Mesendoderm (in vitro differentiated cells): ENCODE results near the gene SLC35F4.
"Not testable (repeated sequence)": the region's sequence is repeated elsewhere in the genome, so short reads cannot be mapped to it uniquely, and the experiment has no call there.

Source experiments
- DNase-seq: peaks from one replicate; pipeline ENCODE4 v3.0.0; 2013
- H2AK5ac ChIP-seq: 2 replicates; pipeline ENCODE4 v1.6.1; 2013; ENCODE audit warnings: low read length, inconsistent platforms
- H2BK120ac ChIP-seq: 2 replicates; pipeline ENCODE4 v1.6.1; 2013; ENCODE audit warnings: low read depth, mild to moderate bottlenecking, low read length, moderate library complexity, mixed read lengths
- H2BK15ac ChIP-seq: replicated peaks from 2 replicates; pipeline ENCODE4 v1.6.1; 2013; ENCODE audit warnings: low read depth, mild to moderate bottlenecking, moderate library complexity
- H2BK5ac ChIP-seq: 2 replicates; pipeline ENCODE4 v1.6.1; 2013; ENCODE audit warnings: low read length, inconsistent platforms
- H3K18ac ChIP-seq: 2 replicates; pipeline ENCODE4 v1.6.1; 2013; ENCODE audit warnings: mild to moderate bottlenecking, low read length, mixed read lengths
- H3K23ac ChIP-seq: one replicate; pipeline ENCODE4 v1.6.1; 2013; ENCODE audit warnings: low read length
- H3K27ac ChIP-seq: 2 replicates; pipeline ENCODE4 v1.5.1; 2013; ENCODE audit warnings: low read depth, mild to moderate bottlenecking, inconsistent platforms, low read length, moderate library complexity
- H3K27me3 ChIP-seq: 2 replicates; pipeline ENCODE4 v1.6.1; 2013; ENCODE audit warnings: low read length, control low read depth, mild to moderate bottlenecking, inconsistent platforms; ENCODE audit not compliant: insufficient read depth, poor library complexity
- H3K36me3 ChIP-seq: 2 replicates; pipeline ENCODE4 v1.6.1; 2013; ENCODE audit warnings: low read length, inconsistent platforms; ENCODE audit not compliant: control insufficient read depth, insufficient read depth
- H3K4ac ChIP-seq: one replicate; pipeline ENCODE4 v1.6.1; 2013; ENCODE audit warnings: low read depth, mild to moderate bottlenecking, low read length, moderate library complexity
- H3K4me1 ChIP-seq: 2 replicates; pipeline ENCODE4 v1.6.1; 2013; ENCODE audit warnings: low read depth, low read length, inconsistent platforms; ENCODE audit not compliant: control insufficient read depth
- H3K4me2 ChIP-seq: 2 replicates; pipeline ENCODE4 v1.6.1; 2013; ENCODE audit warnings: low read length
- H3K4me3 ChIP-seq: 2 replicates; pipeline ENCODE4 v1.5.1; 2013; ENCODE audit warnings: mild to moderate bottlenecking, low read length
- H3K56ac ChIP-seq: one replicate; pipeline ENCODE4 v1.6.1; 2013; ENCODE audit warnings: low read length
- H3K79me1 ChIP-seq: 2 replicates; pipeline ENCODE4 v1.6.1; 2013; ENCODE audit warnings: low read length, inconsistent platforms
- H3K79me2 ChIP-seq: 2 replicates; pipeline ENCODE4 v1.6.1; 2013; ENCODE audit warnings: mild to moderate bottlenecking, low read length; ENCODE audit not compliant: control insufficient read depth, insufficient read depth
- H3K9ac ChIP-seq: 2 replicates; pipeline ENCODE4 v1.6.1; 2013; ENCODE audit warnings: low read length, inconsistent platforms
- H4K5ac ChIP-seq: one replicate; pipeline ENCODE4 v1.6.1; 2013; ENCODE audit warnings: low read length
- H4K8ac ChIP-seq: one replicate; pipeline ENCODE4 v1.6.1; 2013; ENCODE audit warnings: low read depth, mild to moderate bottlenecking, control low read depth, low read length, moderate library complexity
- WGBS: extraction: QIAGEN DNeasy Blood & Tissue Kit; methylation state at CpG from one replicate; pipeline ENCODE4 v1.1.7; 2013; ENCODE audit warnings: low lambda C conversion rate, missing lambda C conversion rate; ENCODE audit not compliant: insufficient coverage; ENCODE audit errors: extremely low coverage; 5-methylcytosine and 5-hydroxymethylcytosine counted together

Gene SLC35F4

DNA sequence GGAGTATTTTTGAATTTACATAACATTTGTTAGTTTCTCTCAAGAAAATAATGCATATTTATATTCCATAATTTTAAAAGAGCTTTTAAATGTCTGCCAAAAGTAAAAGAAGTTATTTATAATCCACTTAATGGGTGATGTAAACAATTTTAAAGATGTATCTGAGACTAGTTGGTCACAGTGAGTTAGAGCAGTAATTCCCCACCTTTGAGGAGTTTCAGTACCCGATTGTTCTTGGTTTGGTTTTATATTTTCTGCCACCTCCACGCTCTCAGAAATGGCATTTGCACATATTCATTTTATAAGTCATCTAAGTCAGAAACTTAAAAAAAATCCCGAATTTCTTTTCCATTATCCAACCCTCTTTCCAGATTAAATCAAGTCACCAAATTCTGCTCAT is 153.2 kb downstream of the SLC35F4 start:
- Histone ChIP-seq H3K4me3 (no peak overlapping the region), H4K8ac (no peak overlapping the region), H3K79me2 (no peaks in the 10 kb centered on the region), H3K9ac (no peak overlapping the region), H3K56ac (no peak overlapping the region), H3K79me1 (no peaks in the 10 kb centered on the region), H3K18ac (no peak overlapping the region), H3K27me3 (peaks cover 2% of the 10 kb centered on the region), H3K4me1 (peaks cover 12% of the 10 kb centered on the region), H3K4me2 (no peak overlapping the region), H3K27ac (no peak overlapping the region), H2BK5ac (no peak overlapping the region), H3K36me3 (no peaks in the 10 kb centered on the region), H3K4ac (no peak overlapping the region), H4K5ac (no peak overlapping the region), H2AK5ac (no peak overlapping the region), H2BK15ac (no peak overlapping the region), H2BK120ac (no peak overlapping the region), H3K23ac (no peak overlapping the region)
- WGBS = 100% methylated on average over 1 of the region's 3 CpGs
- DNase-seq = no peak

DNA sequence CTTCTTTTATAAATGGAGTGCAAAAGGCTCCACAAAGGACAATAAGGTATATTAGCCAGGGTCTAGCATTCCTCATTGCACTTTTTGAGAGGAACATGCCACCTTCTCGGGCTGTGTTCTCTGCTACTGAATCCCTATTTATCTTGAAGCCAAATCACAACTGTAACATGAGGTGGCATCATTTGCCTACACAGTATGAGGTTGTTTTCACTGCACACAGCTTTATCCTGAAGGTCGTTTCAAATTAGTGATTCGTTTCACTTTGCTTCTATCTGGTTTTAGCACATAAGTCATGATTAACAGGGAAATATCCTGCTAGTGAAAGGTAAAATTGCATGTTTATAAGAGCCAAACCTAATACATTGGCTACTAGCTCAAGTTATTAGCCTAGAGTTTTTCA is 153.8 kb downstream of the SLC35F4 start:
- H2BK5ac ChIP-seq = no peak overlapping the region
- H4K8ac ChIP-seq = no peak overlapping the region
- H3K4me3 ChIP-seq = no peak overlapping the region
- no CpG with 5 or more reads among the region's 3 CpGs for WGBS
- no peak overlapping the region for H4K5ac ChIP-seq
- no peaks in the 10 kb centered on the region for H3K36me3 ChIP-seq
- H2BK15ac ChIP-seq = no peak overlapping the region
- peaks cover 2% of the 10 kb centered on the region for H3K27me3 ChIP-seq
- peak; percentile 21 for DNase-seq
- H3K79me2 ChIP-seq = no peaks in the 10 kb centered on the region
- H3K4ac ChIP-seq = no peak overlapping the region
- H3K4me1 ChIP-seq = peaks cover 12% of the 10 kb centered on the region
- no peak overlapping the region for H3K27ac ChIP-seq
- H2BK120ac ChIP-seq = no peak overlapping the region
- H3K23ac ChIP-seq = no peak overlapping the region
- no peak overlapping the region for H3K18ac ChIP-seq
- no peak overlapping the region for H3K56ac ChIP-seq
- no peak overlapping the region for H3K9ac ChIP-seq
- no peak overlapping the region for H3K4me2 ChIP-seq
- H3K79me1 ChIP-seq = no peaks in the 10 kb centered on the region
- no peak overlapping the region for H2AK5ac ChIP-seq

DNA sequence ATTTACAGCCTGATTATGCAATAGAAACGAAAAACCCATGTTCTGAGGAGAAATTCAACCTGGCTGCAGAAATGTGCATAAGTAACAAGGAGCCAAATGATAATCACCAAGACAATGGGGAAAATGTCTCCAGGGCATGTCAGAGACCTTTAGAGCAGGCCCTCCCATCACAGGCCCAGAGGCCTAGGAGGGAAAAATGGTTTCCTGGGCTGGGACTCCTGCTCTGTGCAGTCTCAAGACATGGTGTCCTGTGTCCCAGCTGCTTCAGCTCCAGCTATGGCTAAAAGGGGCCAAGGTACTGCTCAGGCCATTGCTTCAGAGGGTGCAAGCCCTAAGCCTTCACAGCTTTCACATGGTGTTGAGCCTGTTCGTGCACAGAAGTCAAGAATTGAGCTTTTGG is 156.0 kb downstream of the SLC35F4 start:
- H3K4me3 ChIP-seq = no peak overlapping the region
- H3K23ac ChIP-seq = no peak overlapping the region
- H2BK120ac ChIP-seq = no peak overlapping the region
- no peak overlapping the region for H4K5ac ChIP-seq
- no peaks in the 10 kb centered on the region for H3K27me3 ChIP-seq
- H2AK5ac ChIP-seq = no peak overlapping the region
- peaks cover 6% of the 10 kb centered on the region for H3K4me1 ChIP-seq
- WGBS = no CpG with 5 or more reads among the region's 2 CpGs
- no peak overlapping the region for H4K8ac ChIP-seq
- no peaks in the 10 kb centered on the region for H3K79me2 ChIP-seq
- no peak overlapping the region for H3K9ac ChIP-seq
- H2BK5ac ChIP-seq = no peak overlapping the region
- no peaks in the 10 kb centered on the region for H3K36me3 ChIP-seq
- H3K4me2 ChIP-seq = no peak overlapping the region
- no peak for DNase-seq
- no peak overlapping the region for H2BK15ac ChIP-seq
- no peak overlapping the region for H3K27ac ChIP-seq
- H3K4ac ChIP-seq = no peak overlapping the region
- H3K56ac ChIP-seq = no peak overlapping the region
- no peaks in the 10 kb centered on the region for H3K79me1 ChIP-seq
- H3K18ac ChIP-seq = no peak overlapping the region

DNA sequence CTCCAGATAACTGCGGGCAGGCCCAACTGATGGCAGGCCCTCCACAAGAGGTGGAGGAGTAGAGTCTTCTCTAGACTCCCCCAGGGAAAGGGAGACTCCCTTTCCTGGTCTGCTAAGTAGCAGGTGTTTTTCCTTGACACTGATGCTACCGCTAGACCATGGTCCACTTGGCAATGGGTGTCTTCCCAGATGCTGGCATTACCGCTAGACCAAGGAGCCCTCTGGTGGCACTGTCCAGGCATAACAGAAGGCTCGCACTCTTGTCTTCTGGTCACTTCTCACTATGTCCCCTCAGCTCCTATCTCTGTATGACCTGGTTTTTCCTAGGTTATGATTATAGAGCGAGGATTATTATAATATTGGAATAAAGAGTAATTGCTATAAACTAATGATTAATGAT is 156.8 kb downstream of the SLC35F4 start:
- not testable (repeated sequence) for H2AK5ac ChIP-seq, H2BK15ac ChIP-seq, H4K8ac ChIP-seq, H3K4me2 ChIP-seq, H3K79me2 ChIP-seq, H3K23ac ChIP-seq, H3K27me3 ChIP-seq, H3K4ac ChIP-seq, H3K27ac ChIP-seq, H3K9ac ChIP-seq, H4K5ac ChIP-seq, H2BK5ac ChIP-seq, H2BK120ac ChIP-seq, H3K36me3 ChIP-seq, H3K4me3 ChIP-seq, H3K4me1 ChIP-seq, H3K79me1 ChIP-seq, DNase-seq, H3K56ac ChIP-seq, H3K18ac ChIP-seq
- WGBS = no CpG with 5 or more reads among the region's 5 CpGs

DNA sequence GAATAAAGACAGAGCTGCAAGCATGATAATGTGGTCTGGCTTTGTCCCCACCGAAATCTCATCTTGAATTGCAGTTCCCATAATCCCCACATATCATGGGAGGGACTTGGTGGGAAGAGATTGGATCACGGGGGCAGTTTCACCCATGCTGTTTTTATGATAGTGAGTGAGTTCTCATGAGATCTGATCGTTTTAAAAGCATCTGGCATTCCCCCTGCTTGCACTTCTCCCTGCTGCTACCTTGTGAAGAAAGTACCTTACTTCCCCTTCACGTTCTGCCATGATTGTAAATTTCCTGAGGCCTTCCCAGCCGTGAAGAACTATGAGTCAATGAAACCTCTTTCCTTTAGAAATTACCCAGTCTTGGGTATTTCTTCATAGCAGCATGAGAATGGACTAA is 158.7 kb downstream of the SLC35F4 start:
- peak; percentile 52 for DNase-seq
- H4K8ac ChIP-seq = no peak overlapping the region
- H3K4me2 ChIP-seq = no peak overlapping the region
- H3K23ac ChIP-seq = no peak overlapping the region
- H3K4me3 ChIP-seq = no peak overlapping the region
- H2AK5ac ChIP-seq = no peak overlapping the region
- H3K79me2 ChIP-seq = no peaks in the 10 kb centered on the region
- no peak overlapping the region for H3K56ac ChIP-seq
- no peak overlapping the region for H4K5ac ChIP-seq
- H2BK120ac ChIP-seq = no peak overlapping the region
- no peak overlapping the region for H2BK5ac ChIP-seq
- no peak overlapping the region for H3K9ac ChIP-seq
- H3K4me1 ChIP-seq = peaks cover 2% of the 10 kb centered on the region
- no peak overlapping the region for H2BK15ac ChIP-seq
- H3K27me3 ChIP-seq = no peaks in the 10 kb centered on the region
- no peaks in the 10 kb centered on the region for H3K79me1 ChIP-seq
- no peak overlapping the region for H3K18ac ChIP-seq
- H3K4ac ChIP-seq = no peak overlapping the region
- H3K36me3 ChIP-seq = no peaks in the 10 kb centered on the region
- no CpG with 5 or more reads among the region's 5 CpGs for WGBS
- H3K27ac ChIP-seq = no peak overlapping the region

DNA sequence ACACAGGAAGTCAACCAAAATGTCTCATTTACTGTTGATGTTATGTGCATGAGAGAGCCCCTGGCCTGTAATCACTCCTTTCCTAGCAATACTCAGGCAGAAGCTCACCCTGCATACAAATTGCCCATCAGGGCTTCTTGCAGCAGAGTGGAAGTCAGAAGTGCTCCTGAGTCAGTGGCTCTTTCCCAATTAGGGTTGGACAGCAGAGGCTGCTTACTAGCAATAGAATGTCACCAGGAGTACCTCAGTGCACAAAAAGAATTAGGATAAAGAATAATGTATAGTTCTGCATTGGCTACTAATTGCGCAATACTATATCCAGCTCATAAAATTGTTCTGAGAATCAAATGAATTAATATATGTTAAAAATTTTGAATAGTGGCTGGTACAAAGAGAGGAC is 161.1 kb downstream of the SLC35F4 start:
- no peak overlapping the region for H3K18ac ChIP-seq
- H2BK15ac ChIP-seq = no peak overlapping the region
- H3K79me1 ChIP-seq = no peaks in the 10 kb centered on the region
- H3K56ac ChIP-seq = no peak overlapping the region
- no peak overlapping the region for H3K23ac ChIP-seq
- WGBS = no CpG with 5 or more reads among the region's 1 CpG
- H3K79me2 ChIP-seq = no peaks in the 10 kb centered on the region
- H3K4ac ChIP-seq = no peak overlapping the region
- H3K27ac ChIP-seq = no peak overlapping the region
- H2BK5ac ChIP-seq = no peak overlapping the region
- H3K4me3 ChIP-seq = no peak overlapping the region
- H3K27me3 ChIP-seq = no peaks in the 10 kb centered on the region
- no peaks in the 10 kb centered on the region for H3K4me1 ChIP-seq
- no peak overlapping the region for H2AK5ac ChIP-seq
- no peaks in the 10 kb centered on the region for H3K36me3 ChIP-seq
- no peak overlapping the region for H2BK120ac ChIP-seq
- no peak overlapping the region for H4K5ac ChIP-seq
- no peak overlapping the region for H3K4me2 ChIP-seq
- H3K9ac ChIP-seq = no peak overlapping the region
- H4K8ac ChIP-seq = no peak overlapping the region
- DNase-seq = no peak
